HG03066 (cell line): ENCODE results near the gene MCM9.
A peak's percentile ranks its signal among the peaks of the same experiment; 100 is the strongest.

Source experiments
- ATAC-seq: cut with Tn5 transposase; IDR thresholded peaks from one replicate; pipeline ENCODE4 v1.9.1; 2021; ENCODE audit warnings: low read depth; ENCODE audit not compliant: unreplicated experiment

MCM9 gene

DNA sequence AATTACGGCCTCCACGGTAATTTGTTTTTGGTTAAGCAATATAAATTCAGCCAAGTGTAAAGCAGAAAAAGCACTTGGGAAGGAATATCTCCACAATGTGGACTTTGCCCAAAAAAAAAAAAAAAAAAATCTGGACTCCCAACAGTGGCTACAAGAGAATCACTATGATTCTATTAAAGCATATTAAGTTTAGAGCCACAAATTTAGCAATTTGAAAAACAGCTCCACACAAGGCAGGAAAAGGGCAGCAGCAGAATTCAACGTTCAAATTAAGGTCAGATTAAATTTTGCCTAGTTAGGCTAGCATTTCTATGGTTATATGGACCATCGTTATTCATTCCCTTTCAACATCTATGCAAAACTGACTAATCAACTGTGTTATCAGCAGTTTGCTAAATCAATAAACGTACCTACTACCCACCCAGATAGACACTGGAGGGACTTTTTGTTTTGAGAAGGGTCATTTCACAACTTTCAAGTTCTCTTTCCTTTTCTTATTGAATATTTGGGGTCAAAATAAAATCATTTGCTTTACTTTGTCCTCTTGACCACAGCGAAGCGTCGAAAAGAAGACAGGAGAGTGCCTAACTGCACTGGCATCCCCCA is 1.0 kb downstream of the MCM9 start:
- peak; percentile 0 for ATAC-seq

DNA sequence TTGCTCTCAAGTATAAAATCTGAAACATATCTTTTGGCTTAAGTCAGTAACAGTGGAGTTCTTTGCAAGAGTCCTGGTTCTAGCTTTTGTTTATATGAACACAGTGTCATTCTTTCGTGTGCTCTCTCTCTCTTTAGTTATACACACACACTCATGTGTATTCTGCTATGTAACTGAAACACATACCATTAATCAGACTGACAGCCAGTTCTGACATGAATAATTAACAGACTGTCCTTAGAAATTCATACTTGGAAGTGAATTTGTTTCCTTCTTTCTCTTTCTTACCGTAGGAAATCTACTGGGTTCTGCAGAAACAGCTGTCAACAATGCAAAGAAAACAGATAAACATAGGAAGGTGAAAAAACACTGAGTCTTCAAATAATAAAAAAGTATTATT is 2.5 kb downstream of the MCM9 start:
- no peak for ATAC-seq

DNA sequence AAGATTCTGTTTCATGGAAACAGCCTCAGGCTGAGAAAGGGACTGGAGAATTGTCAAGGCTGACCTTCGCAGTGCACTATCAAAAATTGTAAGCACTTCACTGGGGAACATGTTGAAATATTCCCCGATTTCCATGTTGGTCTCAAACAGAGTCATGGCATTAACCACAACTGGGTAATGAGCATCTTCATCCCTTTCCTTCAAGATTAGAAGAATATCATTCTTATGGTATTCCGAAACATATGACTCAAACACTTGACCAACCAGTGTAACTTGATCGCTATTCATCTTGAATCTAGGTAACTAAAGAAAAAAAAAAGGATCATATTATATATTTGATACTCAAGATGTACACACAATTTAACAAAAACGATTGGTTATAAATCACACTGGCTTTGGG is 3.5 kb downstream of the MCM9 start:
- no peak for ATAC-seq

- no peak for ATAC-seq
Measured at GRCh38 chr6:118930680-118931079, 4.3 kb downstream of the MCM9 start.

- ATAC-seq = no peak
Measured at GRCh38 chr6:118923035-118923434, 11.9 kb downstream of the MCM9 start.

GRCh38 chr6:118921084-118921483 is 13.9 kb downstream of the MCM9 start:
- ATAC-seq = no peak

- ATAC-seq = no peak
Measured at GRCh38 chr6:118918329-118918725, 16.6 kb downstream of the MCM9 start.

GRCh38 chr6:118917546-118918328 is 17.2 kb downstream of the MCM9 start:
- ATAC-seq = no peak

DNA sequence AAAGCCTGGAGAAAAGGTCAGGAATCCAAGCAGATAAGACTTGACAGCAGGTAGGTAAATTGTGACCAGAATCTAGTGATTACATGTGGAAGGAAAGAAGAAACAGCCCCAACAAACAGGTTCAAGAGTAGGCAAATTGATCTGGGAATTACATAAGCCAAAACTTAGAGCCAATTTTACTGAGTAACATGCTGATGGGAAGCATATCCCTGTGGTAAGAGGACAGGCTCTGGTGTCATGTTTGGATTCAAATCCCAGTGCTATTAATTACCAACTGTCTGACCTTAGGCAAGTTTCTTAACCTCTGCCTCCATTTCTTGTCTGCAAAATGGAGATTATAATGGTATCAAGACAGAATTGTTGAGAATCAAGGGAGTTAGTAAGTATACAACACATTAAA is 20.4 kb downstream of the MCM9 start:
- no peak for ATAC-seq

DNA sequence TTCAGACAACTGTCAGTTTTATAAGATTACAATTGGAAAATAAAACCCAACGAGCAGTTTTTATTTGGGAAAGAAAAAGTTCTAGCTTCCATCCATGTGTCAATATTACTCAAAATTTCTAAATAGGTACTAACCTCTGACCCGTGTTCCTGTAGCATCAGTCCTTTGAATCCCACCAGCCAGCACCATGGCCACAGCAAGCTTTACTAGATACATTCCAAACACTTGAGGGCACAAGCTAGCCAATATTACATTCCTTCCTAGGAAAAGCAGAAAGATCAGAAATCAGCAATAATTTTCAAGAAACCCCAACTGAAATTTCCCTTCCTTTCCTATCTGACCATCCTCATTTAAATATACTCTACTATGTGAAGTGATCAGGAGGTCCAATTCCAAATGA is 21.8 kb downstream of the MCM9 start:
- no peak for ATAC-seq

GRCh38 chr6:118912646-118913045 is 22.3 kb downstream of the MCM9 start:
- no peak for ATAC-seq

DNA sequence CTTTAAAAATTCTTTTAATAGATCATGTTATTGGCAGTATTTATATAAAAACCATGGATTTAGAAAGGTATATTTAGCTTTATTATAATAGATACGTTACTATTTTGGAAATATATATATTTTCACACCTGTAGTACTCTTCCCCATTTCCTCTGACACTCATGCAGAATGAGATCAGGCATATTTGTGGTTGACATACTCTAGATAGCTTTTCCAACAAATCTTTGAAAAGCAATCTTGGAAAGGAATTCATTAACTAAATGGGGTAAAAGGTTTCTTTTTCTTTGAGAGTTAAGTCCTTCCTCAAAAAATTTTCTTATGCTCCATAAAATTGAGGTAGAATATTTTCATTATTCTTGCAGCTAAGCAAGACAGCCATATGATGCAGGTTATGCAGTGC is 26.5 kb downstream of the MCM9 start:
- ATAC-seq = no peak

DNA sequence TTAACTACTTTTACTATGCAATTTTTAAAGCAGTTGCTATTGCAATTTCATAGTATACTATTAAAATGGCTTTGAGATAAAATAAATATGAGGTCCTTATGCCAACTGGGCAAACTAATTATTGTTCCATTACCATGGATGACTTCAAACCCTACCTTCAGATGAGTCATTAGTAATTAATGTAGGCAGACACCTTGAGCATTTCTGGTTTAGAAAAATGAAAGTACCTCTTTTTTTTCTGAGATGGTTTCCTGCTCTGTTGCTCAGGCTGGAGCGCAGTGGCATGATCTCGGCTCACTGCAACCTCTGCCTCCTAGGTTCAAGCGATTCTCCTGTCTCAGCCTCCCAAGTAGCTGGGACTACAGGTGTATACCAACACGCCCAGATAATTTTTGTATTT is 29.1 kb downstream of the MCM9 start:
- no peak for ATAC-seq

DNA sequence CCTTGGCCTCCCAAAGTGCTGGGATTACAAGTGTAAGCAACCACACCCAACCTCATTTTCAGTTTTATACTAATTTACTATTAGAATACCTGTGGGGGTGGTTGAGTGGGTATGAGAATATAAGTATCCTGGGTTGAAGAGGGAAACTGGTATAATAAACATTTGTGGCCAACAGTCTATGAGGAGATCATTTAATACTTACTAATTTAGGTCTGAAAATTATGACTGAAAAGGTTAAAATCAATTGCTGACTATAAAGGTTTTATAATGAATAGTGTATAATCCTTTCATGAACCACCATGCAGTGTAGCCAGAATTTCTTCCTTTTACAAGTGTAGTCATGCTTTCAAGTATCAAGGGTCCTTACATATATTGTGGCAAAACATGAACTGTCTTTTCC is 29.9 kb downstream of the MCM9 start:
- ATAC-seq = no peak

- no peak for ATAC-seq
Measured at GRCh38 chr6:118903691-118904090, 31.3 kb downstream of the MCM9 start.

GRCh38 chr6:118903138-118903537 is 31.8 kb downstream of the MCM9 start:
- ATAC-seq = no peak

- no peak for ATAC-seq
Measured at GRCh38 chr6:118902726-118903125, 32.2 kb downstream of the MCM9 start.

GRCh38 chr6:118899948-118900347 is 35.0 kb downstream of the MCM9 start:
- ATAC-seq = no peak

GRCh38 chr6:118897386-118897785 is 37.6 kb downstream of the MCM9 start:
- no peak for ATAC-seq

DNA sequence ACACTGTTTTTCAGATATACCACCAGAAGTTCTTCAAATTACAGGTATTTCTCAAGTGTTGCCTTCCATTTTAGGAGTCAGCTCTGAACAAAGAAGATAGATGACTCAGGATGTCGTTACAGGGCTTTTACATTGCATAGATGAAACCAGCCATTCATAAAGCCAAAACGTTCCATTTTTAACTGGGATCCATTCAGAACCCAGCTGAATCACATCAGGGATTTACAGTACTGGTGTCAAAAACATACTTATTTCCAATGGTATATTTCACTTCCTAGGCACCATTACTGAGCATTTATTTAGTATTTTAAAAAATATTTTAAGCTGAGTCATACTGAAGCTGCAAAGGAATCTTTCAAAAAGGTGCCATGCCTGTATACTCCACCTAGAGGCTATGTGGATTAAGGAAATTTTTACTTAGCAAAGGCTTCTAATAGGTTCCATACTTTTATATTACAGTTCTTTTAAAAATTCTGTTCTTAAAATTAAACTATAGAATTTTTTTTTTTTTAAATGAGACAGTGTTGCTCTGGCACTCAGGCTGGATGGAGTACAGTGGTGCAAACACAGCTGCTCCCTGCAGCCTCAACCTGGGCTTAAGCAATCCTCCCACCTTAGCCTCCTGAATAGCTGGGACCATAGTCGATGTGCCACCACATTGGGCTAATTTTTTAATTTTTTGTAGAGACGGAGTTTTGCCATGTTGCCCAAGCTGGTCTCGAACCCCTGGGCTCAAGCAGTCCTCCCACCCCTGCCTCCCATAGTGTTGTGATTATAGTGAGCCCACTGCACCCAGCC is 38.4 kb downstream of the MCM9 start:
- ATAC-seq = peak; percentile 22

DNA sequence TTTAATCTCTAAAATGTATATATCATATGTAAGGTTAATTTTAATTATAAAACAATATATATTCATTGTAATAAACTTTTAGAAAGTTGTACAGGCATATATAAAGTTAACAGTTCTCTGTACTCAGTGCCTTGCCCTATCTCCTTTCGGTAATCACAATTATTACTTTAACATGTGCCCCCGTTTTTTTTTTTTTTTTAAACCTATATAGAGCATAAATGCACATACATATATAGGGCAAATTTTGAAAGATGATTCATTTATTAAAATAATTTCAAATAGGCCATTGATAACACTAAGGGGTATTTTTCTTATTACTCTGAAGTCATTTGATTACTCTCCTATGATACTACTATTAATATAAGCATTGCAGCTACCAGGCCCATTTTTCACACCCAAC is 39.1 kb downstream of the MCM9 start:
- no peak for ATAC-seq

- ATAC-seq = no peak
Measured at GRCh38 chr6:118895261-118895560, 39.7 kb downstream of the MCM9 start.
